IPS-15b (cell line): Measurements from ENCODE around the gene TXNDC8.

Source experiments
- H3K27me3 ChIP-seq: one replicate; pipeline ENCODE4 v1.6.1; 2013; ENCODE audit warnings: low read length; ENCODE audit not compliant: control insufficient read depth, insufficient read depth
- H3K36me3 ChIP-seq: one replicate; pipeline ENCODE4 v1.6.1; 2013; ENCODE audit warnings: low read length; ENCODE audit not compliant: control insufficient read depth, insufficient read depth
- H3K4me1 ChIP-seq: one replicate; pipeline ENCODE4 v1.6.1; 2013; ENCODE audit warnings: mild to moderate bottlenecking, low read length; ENCODE audit not compliant: control insufficient read depth, insufficient read depth
- H3K4me3 ChIP-seq: one replicate; pipeline ENCODE4 v1.5.1; 2013; ENCODE audit warnings: low read depth, low read length
- H3K9ac ChIP-seq: one replicate; pipeline ENCODE4 v1.6.1; 2013; ENCODE audit warnings: low read depth, mild to moderate bottlenecking, low read length
- H3K9me3 ChIP-seq: one replicate; pipeline ENCODE4 v1.6.1; 2013; ENCODE audit warnings: mild to moderate bottlenecking, low read length; ENCODE audit not compliant: control insufficient read depth, insufficient read depth

Gene TXNDC8

DNA sequence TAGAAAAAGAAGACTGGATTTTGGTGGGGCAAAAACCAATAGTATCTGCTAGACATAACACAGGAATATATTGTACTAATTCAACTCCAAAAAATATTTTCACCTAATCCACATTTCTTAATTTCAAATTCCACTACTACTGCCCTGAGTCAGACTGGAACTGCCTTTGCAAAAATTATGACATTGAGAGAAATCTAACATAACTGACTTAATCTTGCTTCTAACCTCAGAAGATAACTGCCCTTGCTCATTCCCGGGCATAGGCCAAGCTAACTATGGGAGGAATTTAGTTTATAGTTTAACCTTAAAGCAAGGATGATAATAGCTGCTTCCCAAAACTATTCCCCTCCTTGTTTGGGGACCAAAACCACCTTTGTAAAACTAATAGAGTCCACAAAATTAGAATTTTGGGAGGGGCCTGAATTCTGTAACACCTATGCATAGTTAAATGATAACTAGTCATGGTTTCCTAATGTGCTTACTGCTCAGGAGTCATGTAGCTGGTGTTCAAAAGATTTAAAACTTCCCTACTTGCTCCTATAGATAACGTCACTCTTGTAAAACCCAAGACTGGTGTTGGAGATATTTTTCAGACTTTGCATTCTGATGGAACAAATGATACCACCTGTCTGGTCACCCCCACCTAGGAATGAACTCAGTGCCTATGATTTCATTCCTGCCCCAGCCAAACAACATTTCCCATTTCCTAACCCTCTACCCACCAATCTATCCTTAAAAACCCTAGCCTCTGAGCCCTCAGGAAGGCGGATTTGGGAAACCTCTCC is 67.3 kb downstream of the TXNDC8 start:
- Histone ChIP-seq H3K36me3 (no peaks in the 10 kb centered on the region), H3K9ac (no peak overlapping the region), H3K4me1 (no peaks in the 10 kb centered on the region)

DNA sequence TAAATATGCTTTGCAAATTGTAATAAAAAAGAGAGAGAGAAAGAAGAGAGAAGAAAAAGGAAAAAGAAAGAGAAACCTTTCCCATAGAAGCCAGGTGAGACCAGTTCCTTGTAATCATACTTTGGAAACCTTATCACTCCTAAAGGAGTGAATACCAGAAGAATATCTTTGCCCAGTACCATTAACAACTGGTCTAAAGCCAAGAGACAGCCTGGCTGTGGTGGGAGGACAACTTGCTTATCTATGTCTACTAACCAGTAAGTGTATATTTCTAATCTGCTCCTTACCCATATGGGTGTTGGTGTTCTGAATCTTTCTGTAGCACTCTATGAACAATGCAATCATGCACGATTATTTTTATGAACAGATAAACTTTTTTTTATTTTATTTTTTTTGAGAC is 70.9 kb downstream of the TXNDC8 start:
- Histone ChIP-seq H3K9me3 (no peaks in the 10 kb centered on the region), H3K4me3 (no peak overlapping the region), H3K4me1 (no peaks in the 10 kb centered on the region), H3K9ac (no peak overlapping the region), H3K27me3 (no peaks in the 10 kb centered on the region), H3K36me3 (no peaks in the 10 kb centered on the region)

More for the DNA sequence above, 67.3 kb downstream of the TXNDC8 start:
- Histone ChIP-seq H3K27me3 (no peaks in the 10 kb centered on the region), H3K4me3 (no peak overlapping the region), H3K9me3 (no peaks in the 10 kb centered on the region)

- H3K36me3 ChIP-seq = no peaks in the 10 kb centered on the region
- no peak overlapping the region for H3K4me3 ChIP-seq
- H3K4me1 ChIP-seq = peaks cover 10% of the 10 kb centered on the region
- no peaks in the 10 kb centered on the region for H3K27me3 ChIP-seq
- no peaks in the 10 kb centered on the region for H3K9me3 ChIP-seq
- H3K9ac ChIP-seq = no peak overlapping the region
Measured at GRCh38 chr9:110261632-110262031, 76.0 kb downstream of the TXNDC8 start.

GRCh38 chr9:110260911-110261310 is 76.8 kb downstream of the TXNDC8 start:
- Histone ChIP-seq H3K9ac (no peak overlapping the region), H3K4me3 (no peak overlapping the region), H3K27me3 (no peaks in the 10 kb centered on the region), H3K36me3 (no peaks in the 10 kb centered on the region), H3K4me1 (peaks cover 10% of the 10 kb centered on the region), H3K9me3 (no peaks in the 10 kb centered on the region)

DNA sequence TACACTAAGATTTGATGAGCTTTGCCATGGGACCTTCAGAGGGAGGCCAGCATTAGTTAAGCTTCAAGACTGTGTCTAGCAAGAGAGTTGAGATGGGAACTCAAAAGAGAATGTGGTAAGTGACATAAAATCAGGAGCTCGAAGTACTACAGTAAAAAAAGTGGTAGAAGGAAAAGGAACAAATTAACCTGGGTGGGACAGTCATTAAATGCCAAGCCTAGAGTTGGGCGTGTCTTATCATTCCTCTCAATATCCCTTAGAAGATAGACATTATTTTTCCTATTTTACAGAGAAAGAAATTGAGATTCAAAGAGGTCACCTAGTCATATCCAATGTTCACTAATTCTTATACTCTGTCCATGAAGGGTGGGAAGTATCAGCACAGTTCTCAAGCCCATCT is 78.1 kb downstream of the TXNDC8 start:
- Histone ChIP-seq H3K9me3 (no peaks in the 10 kb centered on the region), H3K4me1 (peaks cover 10% of the 10 kb centered on the region), H3K36me3 (no peaks in the 10 kb centered on the region), H3K27me3 (no peaks in the 10 kb centered on the region), H3K9ac (no peak overlapping the region), H3K4me3 (no peak overlapping the region)

DNA sequence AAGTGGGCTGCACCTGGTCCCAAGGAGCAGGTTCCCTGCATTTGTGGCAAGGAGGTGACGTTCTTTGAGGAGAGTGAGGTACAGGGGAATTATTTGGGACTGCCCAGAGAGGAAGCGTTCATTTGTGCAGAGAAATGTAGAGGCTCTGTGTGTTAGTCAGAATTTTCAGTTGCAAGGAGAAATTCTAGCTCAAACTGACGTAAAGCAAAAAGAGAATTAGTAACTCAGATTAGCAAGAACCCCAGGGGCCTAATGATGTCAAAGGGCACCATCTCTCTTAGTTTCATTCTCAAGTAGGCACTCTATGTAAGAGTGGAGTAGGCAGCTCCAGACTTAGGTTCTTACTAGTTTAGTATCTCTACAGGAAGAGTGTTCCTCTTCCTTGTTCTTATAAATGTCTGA is 79.0 kb downstream of the TXNDC8 start:
- Histone ChIP-seq H3K27me3 (no peaks in the 10 kb centered on the region), H3K4me1 (peaks cover 10% of the 10 kb centered on the region), H3K4me3 (no peak overlapping the region), H3K9ac (no peak overlapping the region), H3K36me3 (no peaks in the 10 kb centered on the region), H3K9me3 (no peaks in the 10 kb centered on the region)

DNA sequence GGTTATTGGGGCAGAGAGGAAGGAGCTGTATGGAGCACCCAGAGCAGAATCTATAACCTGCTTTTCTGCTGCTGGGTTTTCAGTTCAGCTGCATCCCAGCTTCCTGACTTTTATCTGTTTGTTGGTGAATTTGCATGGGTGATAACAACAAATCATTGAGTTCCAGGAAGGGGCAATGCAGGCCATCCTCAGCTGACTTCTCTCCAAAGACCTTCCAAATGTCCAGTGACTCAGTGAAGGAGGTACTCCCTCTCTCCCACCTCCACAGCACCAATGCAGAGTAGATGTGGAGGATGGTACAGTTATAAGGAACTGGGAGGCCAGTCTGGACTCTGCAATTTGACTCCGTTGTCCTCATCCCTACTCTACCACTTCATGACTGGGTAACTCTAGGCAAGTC is 79.7 kb downstream of the TXNDC8 start:
- Histone ChIP-seq H3K9ac (no peak overlapping the region), H3K9me3 (no peaks in the 10 kb centered on the region), H3K36me3 (no peaks in the 10 kb centered on the region), H3K4me1 (peaks cover 10% of the 10 kb centered on the region), H3K4me3 (peak overlapping the region; percentile 89), H3K27me3 (no peaks in the 10 kb centered on the region)

GRCh38 chr9:110257097-110257841 is 80.4 kb downstream of the TXNDC8 start:
- Histone ChIP-seq H3K27me3 (no peaks in the 10 kb centered on the region), H3K9me3 (no peaks in the 10 kb centered on the region), H3K4me1 (peaks cover 10% of the 10 kb centered on the region), H3K36me3 (no peaks in the 10 kb centered on the region), H3K9ac (peak overlapping the region; percentile 51), H3K4me3 (peak overlapping the region; percentile 89)

GRCh38 chr9:110256380-110257096 is 81.1 kb downstream of the TXNDC8 start, which contains the start of gene TXN:
Gene TXN, minus strand, starts transcription at chr9:110256507. Its CDS starts 72 bp downstream, at chr9:110256435.
- Histone ChIP-seq H3K4me3 (peak within 1 kb of the TSS; percentile 89), H3K27me3 (no peaks in the 10 kb centered on the region), H3K9ac (peak within 1 kb of the TSS; percentile 93), H3K9me3 (no peaks in the 10 kb centered on the region), H3K4me1 (peaks cover 10% of the 10 kb centered on the region), H3K36me3 (no peaks in the 10 kb centered on the region)

- Histone ChIP-seq H3K4me1 (peaks cover 10% of the 10 kb centered on the region), H3K27me3 (no peaks in the 10 kb centered on the region), H3K9me3 (no peaks in the 10 kb centered on the region), H3K4me3 (peak overlapping the region; percentile 89), H3K36me3 (no peaks in the 10 kb centered on the region), H3K9ac (peak overlapping the region; percentile 93)
Measured at GRCh38 chr9:110255463-110256379, 81.9 kb downstream of the TXNDC8 start.

- Histone ChIP-seq H3K9me3 (no peaks in the 10 kb centered on the region), H3K36me3 (peaks cover under 1% of the 10 kb centered on the region), H3K4me1 (peaks cover 10% of the 10 kb centered on the region), H3K4me3 (peak overlapping the region; percentile 89), H3K27me3 (no peaks in the 10 kb centered on the region), H3K9ac (peak overlapping the region; percentile 93)
Measured at GRCh38 chr9:110255034-110255462, 82.6 kb downstream of the TXNDC8 start.
